Natural killer cell treated with Interleukin-12 subunit alpha and Interleukin-12 subunit beta and Interleukin-15 and Interleukin-18, amount 100 ng/mL, for 72 hours (primary cell): ENCODE measurements around the gene PTTG1IP. TPM values are rescaled to one million over a fixed set of nuclear protein-coding genes. Genes with fewer than 3 reads are reported as not detected.

Source experiments
- ATAC-seq, 2 donors: fragments of 150-1000 bp; cut with Tn5 transposase in 1 of 2; sonication (Bioruptor Pico), chemical (Tn5 transposase) in 1 of 2; 2 replicates each; pipeline ENCODE4 v1.10.0; 2021
- DNase-seq: peaks from one replicate; pipeline ENCODE4 v3.0.0; 2022; ENCODE audit warnings: low spot score
- H3K27ac Mint-ChIP-seq, 2 donors: 1 replicate in 1 of 2; 2 replicates in 1 of 2; pipeline ENCODE4 v1.8.0; 2022; ENCODE audit warnings: mixed read lengths in 2 of 2, mild to moderate bottlenecking in 1 of 2, moderate library complexity in 1 of 2
- H3K27me3 Mint-ChIP-seq, 2 donors: 1 replicate in 1 of 2; 2 replicates in 1 of 2; pipeline ENCODE4 v1.8.0; 2022; ENCODE audit warnings: mixed read lengths in 2 of 2
- H3K36me3 Mint-ChIP-seq: one replicate; pipeline ENCODE4 v1.8.0; 2022; ENCODE audit warnings: mixed read lengths
- H3K4me1 Mint-ChIP-seq, 2 donors: 1 replicate in 1 of 2; 2 replicates in 1 of 2; pipeline ENCODE4 v1.8.0; 2022; ENCODE audit warnings: low read depth in 2 of 2, mixed read lengths in 2 of 2, mild to moderate bottlenecking in 1 of 2
- H3K4me3 Mint-ChIP-seq: one replicate; pipeline ENCODE4 v1.8.0; 2022; ENCODE audit warnings: mixed read lengths
- H3K9me3 Mint-ChIP-seq: 2 replicates; pipeline ENCODE4 v1.8.0; 2022; ENCODE audit warnings: mixed read lengths
- total RNA-seq, 2 donors: library from RNA; stranded (reverse); gene quantifications; one replicate each; pipeline ENCODE4 v1.2.3, GENCODE V29; 2022

Gene PTTG1IP
- total RNA-seq, 2 donors from 2014 or later: 69.4 to 81.7 TPM

GRCh38 chr21:44822484-44823178 is 50.9 kb downstream of the PTTG1IP start:
- Mint-ChIP-seq H3K4me3 (no peak overlapping the region), H3K27me3 (peaks cover 0 to 5% of the 10 kb centered on the region in 2 donors), H3K27ac (no peak overlapping the region), H3K4me1 (peaks cover 0 to 7% of the 10 kb centered on the region in 2 donors), H3K36me3 (peaks cover 23% of the 10 kb centered on the region), H3K9me3 (peaks cover 4% of the 10 kb centered on the region)
- no peak for DNase-seq
- ATAC-seq: no peak

- H3K9me3 Mint-ChIP-seq: peaks cover 4% of the 10 kb centered on the region
- H3K27me3 Mint-ChIP-seq: peaks cover 0 to 5% of the 10 kb centered on the region in 2 donors
- peaks cover 16% of the 10 kb centered on the region for H3K36me3 Mint-ChIP-seq
- peaks cover 5 to 11% of the 10 kb centered on the region in 2 donors for H3K4me1 Mint-ChIP-seq
- no peak for ATAC-seq
- H3K27ac Mint-ChIP-seq: no peak overlapping the region
- no peak overlapping the region for H3K4me3 Mint-ChIP-seq
- DNase-seq: no peak
Measured at GRCh38 chr21:44820851-44821250, 52.6 kb downstream of the PTTG1IP start.

GRCh38 chr21:44819283-44820243 is 53.9 kb downstream of the PTTG1IP start:
- H3K27ac Mint-ChIP-seq: no peak overlapping the region
- DNase-seq (no peak), ATAC-seq (no peak)
- peaks cover 16% of the 10 kb centered on the region for H3K36me3 Mint-ChIP-seq
- peaks cover 5 to 11% of the 10 kb centered on the region in 2 donors for H3K4me1 Mint-ChIP-seq
- peaks cover 4% of the 10 kb centered on the region for H3K9me3 Mint-ChIP-seq
- peak overlapping the region; percentile 36 for H3K4me3 Mint-ChIP-seq
- peaks cover 0 to 5% of the 10 kb centered on the region in 2 donors for H3K27me3 Mint-ChIP-seq

- DNase-seq (no peak), ATAC-seq (no peak)
- Mint-ChIP-seq H3K27me3 (peaks cover 0 to 3% of the 10 kb centered on the region in 2 donors), H3K9me3 (peaks cover 4% of the 10 kb centered on the region), H3K27ac (no peak overlapping the region), H3K4me3 (no peak overlapping the region), H3K36me3 (peaks cover 14% of the 10 kb centered on the region), H3K4me1 (peaks cover 5 to 9% of the 10 kb centered on the region in 2 donors)
Measured at GRCh38 chr21:44818640-44819011, 54.9 kb downstream of the PTTG1IP start.

GRCh38 chr21:44817914-44818639 is 55.4 kb downstream of the PTTG1IP start, which contains the start of gene SUMO3:
Gene SUMO3, minus strand, starts transcription at chr21:44818062. Its CDS starts 94 bp downstream, at chr21:44817968.
- ATAC-seq (peak; percentile 84 to 86), DNase-seq (peak; percentile 89)
- peaks cover 10% of the 10 kb centered on the region for H3K36me3 Mint-ChIP-seq
- peaks cover 5 to 8% of the 10 kb centered on the region in 2 donors for H3K4me1 Mint-ChIP-seq
- peaks cover 4% of the 10 kb centered on the region for H3K9me3 Mint-ChIP-seq
- no peaks in the 10 kb centered on the region for H3K27me3 Mint-ChIP-seq
- no peak within 1 kb of the TSS for H3K27ac Mint-ChIP-seq
- H3K4me3 Mint-ChIP-seq: peak within 1 kb of the TSS; percentile 52

GRCh38 chr21:44817506-44817880 is 56.0 kb downstream of the PTTG1IP start:
- ATAC-seq: peak; percentile 96
- peaks cover 5% of the 10 kb centered on the region for H3K36me3 Mint-ChIP-seq
- no peaks in the 10 kb centered on the region for H3K9me3 Mint-ChIP-seq
- no peaks in the 10 kb centered on the region for H3K27me3 Mint-ChIP-seq
- H3K4me3 Mint-ChIP-seq: peak overlapping the region; percentile 52
- H3K4me1 Mint-ChIP-seq: peaks cover 5 to 8% of the 10 kb centered on the region in 2 donors
- DNase-seq: peak; percentile 95
- no peak overlapping the region for H3K27ac Mint-ChIP-seq

GRCh38 chr21:44816761-44817505 is 56.6 kb downstream of the PTTG1IP start:
- ATAC-seq (no peak), DNase-seq (no peak)
- no peaks in the 10 kb centered on the region for H3K27me3 Mint-ChIP-seq
- H3K4me1 Mint-ChIP-seq: peaks cover 5 to 8% of the 10 kb centered on the region in 2 donors
- no peaks in the 10 kb centered on the region for H3K9me3 Mint-ChIP-seq
- H3K4me3 Mint-ChIP-seq: peak overlapping the region; percentile 82
- no peak overlapping the region for H3K27ac Mint-ChIP-seq
- no peaks in the 10 kb centered on the region for H3K36me3 Mint-ChIP-seq

- Mint-ChIP-seq H3K4me3 (peak overlapping the region; percentile 82), H3K36me3 (peaks cover 2% of the 10 kb centered on the region), H3K4me1 (peaks cover 9 to 11% of the 10 kb centered on the region in 2 donors), H3K27ac (no peak overlapping the region), H3K27me3 (no peaks in the 10 kb centered on the region), H3K9me3 (no peaks in the 10 kb centered on the region)
- ATAC-seq (no peak), DNase-seq (no peak)
Measured at GRCh38 chr21:44815852-44816628, 57.5 kb downstream of the PTTG1IP start.

- Mint-ChIP-seq H3K4me3 (no peak overlapping the region), H3K27ac (no peak overlapping the region), H3K4me1 (peaks cover 12 to 18% of the 10 kb centered on the region in 2 donors)
Measured at GRCh38 chr21:44815225-44815624, 58.3 kb downstream of the PTTG1IP start.

GRCh38 chr21:44814498-44815023 is 58.9 kb downstream of the PTTG1IP start:
- H3K27me3 Mint-ChIP-seq: no peaks in the 10 kb centered on the region
- peaks cover 10 to 18% of the 10 kb centered on the region in 2 donors for H3K4me1 Mint-ChIP-seq
- no peaks in the 10 kb centered on the region for H3K9me3 Mint-ChIP-seq
- ATAC-seq (no peak), DNase-seq (no peak)
- H3K4me3 Mint-ChIP-seq: no peak overlapping the region
- no peak overlapping the region for H3K27ac Mint-ChIP-seq
- H3K36me3 Mint-ChIP-seq: peaks cover 5% of the 10 kb centered on the region

More at GRCh38 chr21:44815225-44815624, 58.3 kb downstream of the PTTG1IP start:
- H3K27me3 Mint-ChIP-seq: no peaks in the 10 kb centered on the region
- DNase-seq (no peak), ATAC-seq (no peak)
- H3K9me3 Mint-ChIP-seq: no peaks in the 10 kb centered on the region
- H3K36me3 Mint-ChIP-seq: peaks cover 5% of the 10 kb centered on the region

GRCh38 chr21:44813727-44814126 is 59.8 kb downstream of the PTTG1IP start:
- H3K27ac Mint-ChIP-seq: no peak overlapping the region
- H3K4me1 Mint-ChIP-seq: peaks cover 10 to 18% of the 10 kb centered on the region in 2 donors
- no peaks in the 10 kb centered on the region for H3K9me3 Mint-ChIP-seq
- no peaks in the 10 kb centered on the region for H3K27me3 Mint-ChIP-seq
- ATAC-seq (no peak), DNase-seq (no peak)
- H3K36me3 Mint-ChIP-seq: peaks cover 11% of the 10 kb centered on the region
- no peak overlapping the region for H3K4me3 Mint-ChIP-seq

GRCh38 chr21:44813149-44813548 is 60.3 kb downstream of the PTTG1IP start:
- Mint-ChIP-seq H3K4me1 (peaks cover 10 to 18% of the 10 kb centered on the region in 2 donors), H3K4me3 (no peak overlapping the region), H3K36me3 (peaks cover 11% of the 10 kb centered on the region), H3K27me3 (no peaks in the 10 kb centered on the region), H3K9me3 (no peaks in the 10 kb centered on the region), H3K27ac (no peak overlapping the region)
- ATAC-seq (no peak), DNase-seq (no peak)
